ENCODE data around the gene DRG2.

Gene DRG2

GRCh38 chr17:18120461-18121017, 32.8 kb downstream of the DRG2 start:
- H3K27ac ChIP-seq: no peak overlapping the region
- no peak for TF ChIP-seq CTCF (IDR thresholded peaks at IDR 0.05)
- no peak for TF ChIP-seq ZFX (IDR thresholded peaks at IDR 0.05; ENCODE audit: borderline replicate concordance)

GRCh38 chr17:18121144-18121910, 33.6 kb downstream of the DRG2 start:
- TF ChIP-seq ZFX (IDR thresholded peaks at IDR 0.05; ENCODE audit: borderline replicate concordance): no peak
- no peak for TF ChIP-seq CTCF (IDR thresholded peaks at IDR 0.05)
- no peak overlapping the region for H3K27ac ChIP-seq

- TF ChIP-seq ZFX (IDR thresholded peaks at IDR 0.05; ENCODE audit: borderline replicate concordance) (no peak), CTCF (IDR thresholded peaks at IDR 0.05) (no peak)
- no peak overlapping the region for H3K27ac ChIP-seq
Measured at GRCh38 chr17:18122990-18123753, 35.4 kb downstream of the DRG2 start.

GRCh38 chr17:18124345-18125126, 36.8 kb downstream of the DRG2 start:
- TF ChIP-seq CTCF (IDR thresholded peaks at IDR 0.05): no peak
- TF ChIP-seq ZFX (IDR thresholded peaks at IDR 0.05; ENCODE audit: borderline replicate concordance): no peak
- H3K27ac ChIP-seq: no peak overlapping the region

GRCh38 chr17:18129041-18129502, 41.3 kb downstream of the DRG2 start:
- TF ChIP-seq ZFX (IDR thresholded peaks at IDR 0.05; ENCODE audit: borderline replicate concordance): no peak
- no peak for TF ChIP-seq CTCF (IDR thresholded peaks at IDR 0.05)
- H3K27ac ChIP-seq: peak overlapping the region; percentile 78

- TF ChIP-seq ZFX (IDR thresholded peaks at IDR 0.05; ENCODE audit: borderline replicate concordance) (no peak), CTCF (IDR thresholded peaks at IDR 0.05) (no peak)
- H3K27ac ChIP-seq: no peak overlapping the region
Measured at GRCh38 chr17:18132711-18133110, 45.0 kb downstream of the DRG2 start.

All from 22Rv1 (cell line).